A673 (cell line): ENCODE data around the gene NUPR2.
"Not testable (repeated sequence)": the region's sequence is repeated elsewhere in the genome, so short reads cannot be mapped to it uniquely, and the experiment has no call there.

Experiments used
- CTCF ChIP-seq: fragments of 300-800, 200-600 bp; sonication (generic); conservative IDR thresholded peaks from 2 replicates; pipeline ENCODE4 v1.5.1; 2017; ENCODE audit warnings: low read depth, mild to moderate bottlenecking, antibody characterized with exemption, low read length, moderate library complexity, mixed read lengths
- EZH2 ChIP-seq: fragments of 200-600 bp; sonication (generic); IDR thresholded peaks from 2 replicates; pipeline ENCODE4 v1.6.1; 2017; ENCODE audit warnings: borderline replicate concordance, low read depth, mild to moderate bottlenecking, mixed read lengths, antibody characterized with exemption, low read length; ENCODE audit not compliant: poor library complexity, severe bottlenecking

GRCh38 chr7:56080726-56081435 is 35.3 kb downstream of the NUPR2 start:
- not testable (repeated sequence) for TF ChIP-seq CTCF, EZH2
